ENCODE data around the gene CDC42BPB. TPM values are rescaled to one million over a fixed set of nuclear protein-coding genes. Genes with fewer than 3 reads are reported as not detected.

The CDC42BPB gene
- total RNA-seq, 1 experiment from 2014 or later: 82.7 TPM

- no TSS peak for BruUV-seq (replicated peaks)
- no peak for TF ChIP-seq CTCF (IDR thresholded peaks at IDR 0.05; ENCODE audit: unreplicated experiment)
- DNase-seq (ENCODE audit: unreplicated experiment): no peak
- POLR2A ChIA-PET: interaction anchor here (0.9 to 1.0 kb wide), 2 partner anchors 10 to 17 kb away, joined by 3 read pairs; no protein-coding TSS in a partner anchor
- Mint-ChIP-seq H3K4me1 (ENCODE audit: insufficient read depth, unreplicated experiment) (no peaks in the 10 kb centered on the region), H3K36me3 (ENCODE audit: insufficient read depth, unreplicated experiment) (peaks cover 94% of the 10 kb centered on the region), H3K27me3 (ENCODE audit: insufficient read depth, unreplicated experiment) (no peaks in the 10 kb centered on the region), H3K4me3 (ENCODE audit: unreplicated experiment) (no peak overlapping the region), H3K27ac (ENCODE audit: low read depth, unreplicated experiment) (no peak overlapping the region), H3K9me3 (ENCODE audit: unreplicated experiment) (no peaks in the 10 kb centered on the region)
- intact Hi-C loops (cut with micrococcal nuclease): no loop called here
- CTCF ChIA-PET: interaction anchor here (0.6 to 1.2 kb wide), 2 partner anchors 196 to 277 kb away, joined by 3 read pairs; no protein-coding TSS in a partner anchor
These were observed 86.9 kb downstream of the CDC42BPB start for GRCh38 chr14:102970496-102970895.

GRCh38 chr14:102969901-102970300 lies 87.4 kb downstream of the CDC42BPB start:
- no peak overlapping the region for H3K27ac Mint-ChIP-seq (ENCODE audit: low read depth, unreplicated experiment)
- BruUV-seq (replicated peaks): no TSS peak
- no peak overlapping the region for H3K4me3 Mint-ChIP-seq (ENCODE audit: unreplicated experiment)
- TF ChIP-seq CTCF (IDR thresholded peaks at IDR 0.05; ENCODE audit: unreplicated experiment): no peak
- H3K27me3 Mint-ChIP-seq (ENCODE audit: insufficient read depth, unreplicated experiment): no peaks in the 10 kb centered on the region
- CTCF ChIA-PET: interaction anchor here (0.6 kb wide), 1 partner anchor 277 kb away, joined by 3 read pairs; no protein-coding TSS in a partner anchor
- H3K4me1 Mint-ChIP-seq (ENCODE audit: insufficient read depth, unreplicated experiment): no peaks in the 10 kb centered on the region
- POLR2A ChIA-PET: interaction anchor here (0.9 to 1.0 kb wide), 2 partner anchors 10 to 17 kb away, joined by 3 read pairs; no protein-coding TSS in a partner anchor
- no peak for DNase-seq (ENCODE audit: unreplicated experiment)
- intact Hi-C loops (cut with micrococcal nuclease): no loop called here
- H3K9me3 Mint-ChIP-seq (ENCODE audit: unreplicated experiment): no peaks in the 10 kb centered on the region
- H3K36me3 Mint-ChIP-seq (ENCODE audit: insufficient read depth, unreplicated experiment): peaks cover 93% of the 10 kb centered on the region

GRCh38 chr14:102969060-102969791 lies 88.1 kb downstream of the CDC42BPB start:
- H3K36me3 Mint-ChIP-seq (ENCODE audit: insufficient read depth, unreplicated experiment): peaks cover 93% of the 10 kb centered on the region
- no peaks in the 10 kb centered on the region for H3K4me1 Mint-ChIP-seq (ENCODE audit: insufficient read depth, unreplicated experiment)
- no peak overlapping the region for H3K27ac Mint-ChIP-seq (ENCODE audit: low read depth, unreplicated experiment)
- H3K9me3 Mint-ChIP-seq (ENCODE audit: unreplicated experiment): no peaks in the 10 kb centered on the region
- no peak overlapping the region for H3K4me3 Mint-ChIP-seq (ENCODE audit: unreplicated experiment)
- BruUV-seq (replicated peaks): no TSS peak
- TF ChIP-seq CTCF (IDR thresholded peaks at IDR 0.05; ENCODE audit: unreplicated experiment): no peak
- H3K27me3 Mint-ChIP-seq (ENCODE audit: insufficient read depth, unreplicated experiment): no peaks in the 10 kb centered on the region
- ChIA-PET CTCF (no interaction called here), POLR2A (no interaction called here)
- intact Hi-C loops (cut with micrococcal nuclease): no loop called here
- no peak for DNase-seq (ENCODE audit: unreplicated experiment)

DNA sequence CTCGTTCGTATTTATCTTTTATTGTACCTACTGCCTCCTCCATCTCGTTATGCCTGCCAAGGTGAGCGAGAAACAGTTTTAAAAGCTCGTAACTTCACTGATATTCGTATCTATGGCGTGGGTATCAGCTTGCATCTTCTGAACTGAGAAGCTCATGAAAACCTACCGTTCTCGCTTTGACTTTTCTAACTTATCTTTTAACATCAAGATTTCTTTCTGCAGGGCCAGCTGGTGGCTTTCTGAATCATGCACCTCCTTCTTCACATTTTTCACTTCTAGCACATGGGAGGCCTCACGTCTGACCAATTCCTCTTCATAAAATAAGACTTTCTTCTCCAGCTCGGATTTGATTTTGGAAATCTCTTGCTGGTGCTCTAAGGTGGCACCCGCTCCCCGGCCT lies 89.0 kb downstream of the CDC42BPB start:
- no peak overlapping the region for H3K4me3 Mint-ChIP-seq (ENCODE audit: unreplicated experiment)
- H3K9me3 Mint-ChIP-seq (ENCODE audit: unreplicated experiment): no peaks in the 10 kb centered on the region
- no peak for DNase-seq (ENCODE audit: unreplicated experiment)
- CTCF ChIA-PET: interaction anchor here (0.6 to 1.0 kb wide), 3 partner anchors 13 to 107 kb away, joined by 3 read pairs; no protein-coding TSS in a partner anchor
- H3K36me3 Mint-ChIP-seq (ENCODE audit: insufficient read depth, unreplicated experiment): peaks cover 96% of the 10 kb centered on the region
- POLR2A ChIA-PET: interaction anchor here (0.7 kb wide), 2 partner anchors 12 to 221 kb away, joined by 3 to 4 read pairs; no protein-coding TSS in a partner anchor
- intact Hi-C loops (cut with micrococcal nuclease): no loop called here
- BruUV-seq (replicated peaks): no TSS peak
- no peaks in the 10 kb centered on the region for H3K27me3 Mint-ChIP-seq (ENCODE audit: insufficient read depth, unreplicated experiment)
- no peak for TF ChIP-seq CTCF (IDR thresholded peaks at IDR 0.05; ENCODE audit: unreplicated experiment)
- no peak overlapping the region for H3K27ac Mint-ChIP-seq (ENCODE audit: low read depth, unreplicated experiment)
- H3K4me1 Mint-ChIP-seq (ENCODE audit: insufficient read depth, unreplicated experiment): no peaks in the 10 kb centered on the region

Measured in MCF 10A (cell line).